Measurements from ENCODE around the gene TBX4. TPM values are rescaled to one million over a fixed set of nuclear protein-coding genes. Genes with fewer than 3 reads are reported as not detected.
A peak's percentile ranks its signal among the peaks of the same experiment; 100 is the strongest.

The TBX4 gene
- total and polyA plus RNA-seq, 9 of the 15 experiments (the other 6 are each of a cell fraction or from before 2014, with no cell fraction given): not detected

DNA sequence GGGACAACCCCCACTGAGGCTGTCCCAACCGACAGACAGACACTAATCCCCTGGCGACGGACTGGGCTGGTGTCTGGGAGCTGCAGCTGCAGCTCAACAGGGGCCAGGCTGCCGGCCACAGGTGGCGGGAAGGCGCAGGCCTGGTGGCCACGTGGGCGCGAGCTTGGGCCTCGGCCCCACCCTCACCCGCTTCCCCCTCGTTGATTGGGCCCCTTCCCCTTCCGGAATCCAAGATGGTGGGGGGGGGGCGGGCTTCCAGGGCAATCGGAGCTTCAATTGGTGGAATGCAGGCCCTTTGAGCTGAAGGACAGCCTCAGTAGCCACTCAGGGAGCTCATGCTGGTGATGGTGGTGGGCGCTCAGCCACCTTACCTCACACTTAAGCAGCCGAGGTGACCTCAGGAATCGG lies 8.7 kb upstream of the TBX4 start (continued):
- no peak for TF ChIP-seq MED1 (CRISPR knock-in tag; IDR thresholded peaks at IDR 0.05; ENCODE audit: borderline replicate concordance)
- TF ChIP-seq ZNF740 (CRISPR knock-in tag; IDR thresholded peaks at IDR 0.05): peak; percentile 82
- peak in 1 of 2 experiments; percentile 59; a peak in 1 of 4 replicates for TF ChIP-seq ZNF740 (tag; IDR thresholded peaks at IDR 0.05)
- no peak for TF ChIP-seq ZNF707 (CRISPR knock-in tag; conservative IDR thresholded peaks at IDR 0.05)
- TF ChIP-seq ZNF140 (CRISPR knock-in tag; IDR thresholded peaks at IDR 0.05): no peak
- TF ChIP-seq HCFC1 (IDR thresholded peaks at IDR 0.05; ENCODE audit: low read depth, low read length): no peak
- no peak for TF ChIP-seq GTF2E2 (tag; IDR thresholded peaks at IDR 0.05)
- peak; percentile 45; the same call in 1 of the 2 replicates for TF ChIP-seq USF1 (CRISPR knock-in tag; IDR thresholded peaks at IDR 0.05)
- TF ChIP-seq PHF20 (IDR thresholded peaks at IDR 0.05; ENCODE audit: partially characterized antibody): no peak
- TF ChIP-seq FIP1L1 (IDR thresholded peaks at IDR 0.05; ENCODE audit: low read depth, low read length, poor library complexity, severe bottlenecking): no peak
- TF ChIP-seq ZBTB17 (CRISPR knock-in tag; IDR thresholded peaks at IDR 0.05): no peak
- TF ChIP-seq MTA2 (IDR thresholded peaks at IDR 0.05; ENCODE audit: low read depth): no peak
- TF ChIP-seq, protein P1, sequence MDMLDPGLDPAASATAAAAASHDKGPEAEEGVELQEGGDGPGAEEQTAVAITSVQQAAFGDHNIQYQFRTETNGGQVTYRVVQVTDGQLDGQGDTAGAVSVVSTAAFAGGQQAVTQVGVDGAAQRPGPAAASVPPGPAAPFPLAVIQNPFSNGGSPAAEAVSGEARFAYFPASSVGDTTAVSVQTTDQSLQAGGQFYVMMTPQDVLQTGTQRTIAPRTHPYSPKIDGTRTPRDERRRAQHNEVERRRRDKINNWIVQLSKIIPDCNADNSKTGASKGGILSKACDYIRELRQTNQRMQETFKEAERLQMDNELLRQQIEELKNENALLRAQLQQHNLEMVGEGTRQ (CRISPR knock-in tag; IDR thresholded peaks at IDR 0.05): peak; percentile 48
- no peak for TF ChIP-seq MAFF (IDR thresholded peaks at IDR 0.05; ENCODE audit: low read length)
- TF ChIP-seq, protein P2, sequence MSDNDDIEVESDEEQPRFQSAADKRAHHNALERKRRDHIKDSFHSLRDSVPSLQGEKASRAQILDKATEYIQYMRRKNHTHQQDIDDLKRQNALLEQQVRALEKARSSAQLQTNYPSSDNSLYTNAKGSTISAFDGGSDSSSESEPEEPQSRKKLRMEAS (CRISPR knock-in tag; IDR thresholded peaks at IDR 0.05): peak; percentile 71; the same call in 1 of the 2 replicates
- TF ChIP-seq, protein P3, sequence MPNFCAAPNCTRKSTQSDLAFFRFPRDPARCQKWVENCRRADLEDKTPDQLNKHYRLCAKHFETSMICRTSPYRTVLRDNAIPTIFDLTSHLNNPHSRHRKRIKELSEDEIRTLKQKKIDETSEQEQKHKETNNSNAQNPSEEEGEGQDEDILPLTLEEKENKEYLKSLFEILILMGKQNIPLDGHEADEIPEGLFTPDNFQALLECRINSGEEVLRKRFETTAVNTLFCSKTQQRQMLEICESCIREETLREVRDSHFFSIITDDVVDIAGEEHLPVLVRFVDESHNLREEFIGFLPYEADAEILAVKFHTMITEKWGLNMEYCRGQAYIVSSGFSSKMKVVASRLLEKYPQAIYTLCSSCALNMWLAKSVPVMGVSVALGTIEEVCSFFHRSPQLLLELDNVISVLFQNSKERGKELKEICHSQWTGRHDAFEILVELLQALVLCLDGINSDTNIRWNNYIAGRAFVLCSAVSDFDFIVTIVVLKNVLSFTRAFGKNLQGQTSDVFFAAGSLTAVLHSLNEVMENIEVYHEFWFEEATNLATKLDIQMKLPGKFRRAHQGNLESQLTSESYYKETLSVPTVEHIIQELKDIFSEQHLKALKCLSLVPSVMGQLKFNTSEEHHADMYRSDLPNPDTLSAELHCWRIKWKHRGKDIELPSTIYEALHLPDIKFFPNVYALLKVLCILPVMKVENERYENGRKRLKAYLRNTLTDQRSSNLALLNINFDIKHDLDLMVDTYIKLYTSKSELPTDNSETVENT (CRISPR knock-in tag; IDR thresholded peaks at IDR 0.05): no peak
- TF ChIP-seq, protein P4, sequence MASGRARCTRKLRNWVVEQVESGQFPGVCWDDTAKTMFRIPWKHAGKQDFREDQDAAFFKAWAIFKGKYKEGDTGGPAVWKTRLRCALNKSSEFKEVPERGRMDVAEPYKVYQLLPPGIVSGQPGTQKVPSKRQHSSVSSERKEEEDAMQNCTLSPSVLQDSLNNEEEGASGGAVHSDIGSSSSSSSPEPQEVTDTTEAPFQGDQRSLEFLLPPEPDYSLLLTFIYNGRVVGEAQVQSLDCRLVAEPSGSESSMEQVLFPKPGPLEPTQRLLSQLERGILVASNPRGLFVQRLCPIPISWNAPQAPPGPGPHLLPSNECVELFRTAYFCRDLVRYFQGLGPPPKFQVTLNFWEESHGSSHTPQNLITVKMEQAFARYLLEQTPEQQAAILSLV (tag; IDR thresholded peaks at IDR 0.05): no peak
- TF ChIP-seq YY1 (IDR thresholded peaks at IDR 0.05; ENCODE audit: borderline replicate concordance in 1 of 3, control insufficient read depth in 1 of 3, extremely low read depth in 1 of 3, insufficient read depth in 3 of 3, insufficient read length in 1 of 3, insufficient replicate concordance in 2 of 3, low read depth in 1 of 3, low read length in 2 of 3): no peak
- TF ChIP-seq ZNF324 (CRISPR knock-in tag; IDR thresholded peaks at IDR 0.05): no peak

Data from K562 (cell line).